Spinal cord (tissue), 10 donors: ENCODE results near the gene ZNF761. TPM values are rescaled to one million over a fixed set of nuclear protein-coding genes. Genes with fewer than 3 reads are reported as not detected.
"Not testable (repeated sequence)": the region's sequence is repeated elsewhere in the genome, so short reads cannot be mapped to it uniquely, and the experiment has no call there.

Experiments used
- DNase-seq, 6 donors: peaks; one replicate each; pipeline versions ENCODE4 v3.0.0 to v3.0.0-alpha.2; 2013 to 2015; ENCODE audit warnings: low spot score in 6 of 6, low read depth in 4 of 6
- H3K27ac ChIP-seq: one replicate; pipeline ENCODE4 v1.5.1; 2013; ENCODE audit warnings: low read depth, low read length, control low read depth
- H3K27me3 ChIP-seq: one replicate; pipeline ENCODE4 v1.6.1; 2013; ENCODE audit warnings: low read length; ENCODE audit not compliant: control insufficient read depth, insufficient read depth
- H3K36me3 ChIP-seq: one replicate; pipeline ENCODE4 v1.6.1; 2013; ENCODE audit warnings: low read length; ENCODE audit not compliant: control insufficient read depth, insufficient read depth
- H3K4me1 ChIP-seq: one replicate; pipeline ENCODE4 v1.6.1; 2013; ENCODE audit warnings: low read length; ENCODE audit not compliant: control insufficient read depth, insufficient read depth
- H3K4me3 ChIP-seq: one replicate; pipeline ENCODE4 v1.5.1; 2013; ENCODE audit warnings: low read depth, low read length, control low read depth
- H3K9me3 ChIP-seq: one replicate; pipeline ENCODE4 v1.6.1; 2013; ENCODE audit warnings: low read length; ENCODE audit not compliant: control insufficient read depth, insufficient read depth
- WGBS: methylation state at CpG from one replicate; pipeline ENCODE4 v1.1.5; 2013; ENCODE audit warnings: missing lambda C conversion rate; ENCODE audit not compliant: insufficient coverage; 5-methylcytosine and 5-hydroxymethylcytosine counted together
- polyA plus RNA-seq, 2 donors: library from polyadenylated mRNA; unstranded; fragments of 120-200 nt; gene quantifications; one replicate each; pipeline ENCODE4 v1.2.1, GENCODE V29; 2013; ENCODE audit not compliant: insufficient read length in 2 of 2
- total RNA-seq, 2 donors: library from RNA; depleted of rRNA in 1 of 2; stranded (reverse); fragments of 120-200 nt in 1 of 2; fragments of >200 nt in 1 of 2; gene quantifications; one replicate each; pipeline versions ENCODE4 v1.2.3 to v1.2.4, GENCODE V29; 2013 to 2014
- donor health status: healthy.

ZNF761 gene
- total and polyA plus RNA-seq, 4 donors, result 8.7 to 13.4 (median 9.4) TPM

- not testable (repeated sequence) for H3K4me3 ChIP-seq, H3K27ac ChIP-seq, H3K9me3 ChIP-seq, H3K27me3 ChIP-seq, H3K36me3 ChIP-seq, DNase-seq
- H3K4me1 ChIP-seq, result peaks cover 19% of the 10 kb centered on the region
- no CpG with 5 or more reads among the region's 1 CpG for WGBS
These were observed 33.9 kb upstream of the ZNF761 start for GRCh38 chr19:53397918-53398317.

DNA sequence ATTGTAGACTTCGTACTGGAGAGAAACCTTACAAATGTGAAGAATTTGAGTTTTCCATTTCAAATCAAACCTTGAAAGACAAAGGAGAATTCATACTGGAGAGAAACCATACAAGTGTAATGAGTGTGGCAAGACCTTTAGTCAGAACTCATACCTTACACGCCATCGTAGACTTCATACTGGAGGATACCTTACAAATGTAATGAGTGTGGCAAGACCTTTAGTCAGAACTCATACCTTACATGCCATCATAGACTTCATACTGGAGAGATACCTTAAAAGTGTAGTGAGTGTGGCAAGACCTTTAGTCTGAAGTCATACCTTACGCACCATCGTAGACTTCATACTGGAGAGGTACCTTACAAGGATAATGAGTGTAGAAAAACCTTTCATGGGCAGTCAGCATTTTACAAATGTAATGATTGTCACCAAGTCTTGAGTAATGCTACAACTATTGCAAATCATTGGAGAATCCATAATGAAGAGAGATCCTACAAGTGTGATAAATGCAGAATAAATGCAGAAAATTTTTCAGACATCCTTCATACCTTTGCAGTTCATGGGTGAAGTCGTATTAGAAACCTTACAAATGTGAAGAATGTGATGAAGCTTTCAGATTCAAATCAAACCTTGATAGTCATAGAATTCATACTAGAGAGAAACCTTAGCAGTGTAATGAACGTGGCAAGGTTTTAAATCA is 22.1 kb upstream of the ZNF761 start:
- WGBS, result no CpG with 5 or more reads among the region's 7 CpGs
- H3K9me3 ChIP-seq, result peaks cover 4% of the 10 kb centered on the region

GRCh38 chr19:53420520-53421315 is 11.1 kb upstream of the ZNF761 start:
- 80% methylated on average over 1 of the region's 11 CpGs for WGBS
- not testable (repeated sequence) for DNase-seq, H3K9me3 ChIP-seq

More for the DNA sequence above, 22.1 kb upstream of the ZNF761 start:
- no peak overlapping the region for H3K4me3 ChIP-seq
- no peaks in the 10 kb centered on the region for H3K4me1 ChIP-seq
- H3K27ac ChIP-seq, result no peak overlapping the region
- H3K27me3 ChIP-seq, result no peaks in the 10 kb centered on the region
- H3K36me3 ChIP-seq, result peaks cover 7% of the 10 kb centered on the region
- DNase-seq, result no peak

GRCh38 chr19:53422551-53422950 is 9.2 kb upstream of the ZNF761 start:
- Histone ChIP-seq H3K9me3 (no peaks in the 10 kb centered on the region), H3K4me3 (no peak overlapping the region), H3K36me3 (peaks cover 4% of the 10 kb centered on the region), H3K27ac (no peak overlapping the region), H3K27me3 (no peaks in the 10 kb centered on the region), H3K4me1 (no peaks in the 10 kb centered on the region)
- no CpG with 5 or more reads among the region's 5 CpGs for WGBS
- peak in 2 of 6 donors; percentile 5 to 78 for DNase-seq

More at GRCh38 chr19:53420520-53421315, 11.1 kb upstream of the ZNF761 start:
- H3K27ac ChIP-seq, H3K36me3 ChIP-seq, H3K4me3 ChIP-seq, H3K27me3 ChIP-seq, H3K4me1 ChIP-seq: not testable (repeated sequence)

- not testable (repeated sequence) for H3K9me3 ChIP-seq, H3K4me3 ChIP-seq, H3K27me3 ChIP-seq, H3K4me1 ChIP-seq, H3K36me3 ChIP-seq, H3K27ac ChIP-seq
- peak in 2 of 6 donors; percentile 19 to 81 for DNase-seq
- WGBS, result no CpG with 5 or more reads among the region's 13 CpGs
These were observed 8.7 kb upstream of the ZNF761 start for GRCh38 chr19:53423074-53423473.

DNA sequence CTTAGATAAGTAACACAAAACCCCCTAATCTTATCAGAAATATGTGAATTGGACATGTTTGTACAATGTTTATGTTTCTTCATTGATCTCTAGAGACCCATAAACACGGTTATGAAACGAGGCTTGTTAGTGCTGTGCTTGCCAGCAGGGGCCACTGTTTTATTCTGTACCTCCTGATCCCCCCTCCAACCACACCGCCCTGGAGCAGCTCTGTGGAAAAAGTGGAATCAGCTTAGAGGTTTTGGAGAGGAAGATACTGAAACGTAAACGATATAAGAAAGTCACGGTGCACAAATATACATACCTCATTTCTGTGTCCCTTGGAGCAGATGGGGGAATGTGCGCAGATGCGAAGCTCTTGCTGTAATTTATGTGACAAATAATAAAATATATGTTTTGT is 8.1 kb upstream of the ZNF761 start:
- not testable (repeated sequence) for H3K27me3 ChIP-seq, H3K4me3 ChIP-seq, H3K36me3 ChIP-seq, H3K4me1 ChIP-seq, H3K9me3 ChIP-seq, H3K27ac ChIP-seq
- WGBS, result no CpG with 5 or more reads among the region's 8 CpGs
- DNase-seq, result peak in 2 of 6 donors; percentile 38 to 88

DNA sequence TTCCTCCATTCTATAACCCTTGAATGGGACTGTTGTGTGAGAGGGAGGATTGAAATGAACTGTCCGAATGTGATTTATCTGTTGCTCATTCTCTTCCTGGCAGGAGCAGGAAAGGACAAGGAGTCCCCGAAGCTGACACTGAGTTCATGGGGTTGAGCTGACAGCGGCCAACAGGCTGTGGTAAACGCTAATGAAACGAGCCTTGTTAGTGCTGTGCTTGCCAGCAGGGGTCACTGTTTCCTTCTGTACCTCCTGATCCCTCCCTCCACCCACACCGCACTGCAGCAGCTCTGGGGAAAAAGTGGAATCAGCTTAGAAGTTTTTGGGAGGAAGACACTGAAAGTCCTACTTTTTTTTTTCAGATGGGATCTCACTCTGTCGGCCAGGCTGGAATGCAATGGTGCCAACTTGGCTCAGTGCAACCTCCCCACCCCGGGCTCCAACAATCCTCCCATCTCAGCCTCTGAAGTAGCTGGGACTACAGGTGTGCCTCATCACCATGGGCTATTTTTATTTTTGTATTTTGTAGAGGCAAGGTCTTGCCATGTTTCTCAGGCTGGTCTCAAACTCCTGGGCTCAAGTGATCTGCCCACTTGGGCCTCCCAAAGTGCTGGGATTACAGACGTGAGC is 6.7 kb upstream of the ZNF761 start:
- H3K27ac ChIP-seq, result no peak overlapping the region
- peaks cover 4% of the 10 kb centered on the region for H3K36me3 ChIP-seq
- peak in 5 of 6 donors; percentile 43 to 92 (median 71) for DNase-seq
- H3K4me1 ChIP-seq, result no peaks in the 10 kb centered on the region
- H3K27me3 ChIP-seq, result no peaks in the 10 kb centered on the region
- 28% methylated on average over 4 of the region's 9 CpGs for WGBS
- no peak overlapping the region for H3K4me3 ChIP-seq
- H3K9me3 ChIP-seq, result no peaks in the 10 kb centered on the region

DNA sequence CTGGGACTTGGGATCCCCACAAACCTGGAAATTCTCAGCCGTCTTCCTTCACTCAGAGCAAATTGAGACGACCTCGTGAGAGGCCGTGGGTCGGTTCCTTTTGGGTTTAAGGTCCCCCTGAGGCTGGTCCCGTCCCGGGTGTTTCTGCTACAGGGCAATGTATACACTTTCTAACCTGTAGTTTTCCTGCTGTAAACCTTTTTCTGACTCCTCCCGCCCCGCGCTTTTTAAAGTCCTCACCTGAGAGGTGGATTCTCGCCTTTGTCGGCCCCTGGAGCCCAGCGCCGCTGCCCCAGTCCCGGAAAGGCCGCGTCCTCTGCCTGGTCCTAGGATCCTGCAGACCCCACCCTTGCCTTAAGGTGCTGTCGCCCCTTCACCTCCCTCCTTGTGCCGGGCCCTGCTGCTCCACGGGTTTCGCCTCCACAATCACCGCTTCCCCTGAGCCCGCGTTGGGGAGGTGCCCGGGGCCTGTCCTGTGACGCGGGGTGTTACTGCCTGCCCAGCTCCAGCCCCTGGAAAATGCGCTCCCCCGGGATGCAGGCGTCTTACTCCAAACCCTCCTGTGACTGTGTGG is 391 bp downstream of the ZNF761 start:
- DNase-seq, result peak in 1 of 6 donors; percentile 1
- peak overlapping the region; percentile 3 for H3K27ac ChIP-seq

GRCh38 chr19:53443809-53444208 is 12.0 kb downstream of the ZNF761 start:
- H3K9me3 ChIP-seq, H3K27me3 ChIP-seq, H3K4me3 ChIP-seq, H3K4me1 ChIP-seq, H3K27ac ChIP-seq, DNase-seq: not testable (repeated sequence)
- WGBS, result 100% methylated on average over 1 of the region's 2 CpGs
- peaks cover 23% of the 10 kb centered on the region for H3K36me3 ChIP-seq

More for the DNA sequence above, 391 bp downstream of the ZNF761 start:
- Histone ChIP-seq H3K9me3 (no peaks in the 10 kb centered on the region), H3K36me3 (peaks cover 3% of the 10 kb centered on the region), H3K4me3 (peak overlapping the region; percentile 65), H3K27me3 (no peaks in the 10 kb centered on the region), H3K4me1 (peaks cover 18% of the 10 kb centered on the region)
- WGBS, result 2% methylated on average over 26 of the region's 30 CpGs
